Inflammatory macrophage (primary cell): Measurements from ENCODE around the gene PITRM1.

Experiments used
- DNase-seq, 2 donors: peaks; one replicate each; pipeline ENCODE4 v3.0.0-alpha.2; 2020 to 2022

Gene PITRM1

GRCh38 chr10:3139216-3139910 lies 33.2 kb downstream of the PITRM1 start:
- no peak for DNase-seq

GRCh38 chr10:3137958-3138726 lies 34.4 kb downstream of the PITRM1 start:
- no peak for DNase-seq

- no peak for DNase-seq
These were observed 35.6 kb downstream of the PITRM1 start for GRCh38 chr10:3136763-3137611.

DNA sequence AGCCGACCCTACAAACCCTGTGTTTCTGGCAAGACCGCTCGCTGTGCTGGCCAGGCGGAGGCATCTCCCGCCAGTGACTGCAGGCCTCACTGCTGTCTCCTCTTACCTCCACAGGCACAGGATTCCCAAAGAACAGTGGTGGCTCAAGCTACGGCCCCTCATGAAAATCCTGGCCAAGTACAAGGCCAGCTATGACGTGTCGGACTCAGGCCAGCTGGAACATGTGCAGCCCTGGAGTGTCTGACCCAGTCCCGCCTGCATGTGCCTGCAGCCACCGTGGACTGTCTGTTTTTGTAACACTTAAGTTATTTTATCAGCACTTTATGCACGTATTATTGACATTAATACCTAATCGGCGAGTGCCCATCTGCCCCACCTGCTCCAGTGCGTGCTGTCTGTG lies 36.2 kb downstream of the PITRM1 start:
- DNase-seq: no peak

GRCh38 chr10:3135006-3135405 lies 37.6 kb downstream of the PITRM1 start:
- DNase-seq: no peak

DNA sequence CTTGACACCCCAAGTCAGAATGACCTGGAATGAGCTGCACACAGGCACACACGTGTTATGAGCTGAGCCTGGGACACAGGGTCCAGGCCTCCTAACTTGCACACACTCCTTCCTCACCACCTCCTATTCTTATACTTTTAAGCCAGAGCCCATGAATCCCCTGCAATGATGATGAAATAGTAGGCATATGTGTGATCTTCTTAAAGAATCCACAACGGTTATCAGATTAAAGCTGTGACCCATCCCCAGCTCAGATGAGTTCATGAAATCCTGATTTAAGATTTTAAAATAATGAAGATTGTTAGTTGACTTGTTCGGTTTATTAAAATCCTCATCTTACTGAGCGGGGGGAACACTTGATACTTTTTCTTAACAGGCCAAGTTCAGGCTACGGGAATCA lies 38.6 kb downstream of the PITRM1 start:
- no peak for DNase-seq

- no peak for DNase-seq
These were observed 40.3 kb downstream of the PITRM1 start for GRCh38 chr10:3132036-3133025.

DNA sequence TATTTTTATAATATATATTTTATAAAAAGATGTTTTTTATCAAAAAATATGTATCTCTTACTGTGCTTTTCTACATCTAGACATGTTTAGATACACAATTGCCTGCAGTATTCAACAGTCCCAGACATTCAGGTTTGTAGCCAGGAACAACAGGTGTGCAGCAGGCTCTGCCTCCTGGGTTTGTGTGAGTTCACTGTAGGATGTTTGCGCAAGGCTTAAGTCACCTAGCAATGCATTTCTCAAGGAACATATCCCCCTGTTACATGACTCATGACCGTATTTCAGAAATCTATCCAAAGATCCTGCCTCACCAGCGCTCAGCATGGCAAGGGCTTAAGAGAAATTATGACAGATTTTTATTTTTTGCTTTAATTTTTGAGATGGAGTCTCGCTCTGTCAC lies 41.5 kb downstream of the PITRM1 start:
- DNase-seq: no peak

- DNase-seq: no peak
These were observed 42.8 kb downstream of the PITRM1 start for GRCh38 chr10:3129581-3130340.

DNA sequence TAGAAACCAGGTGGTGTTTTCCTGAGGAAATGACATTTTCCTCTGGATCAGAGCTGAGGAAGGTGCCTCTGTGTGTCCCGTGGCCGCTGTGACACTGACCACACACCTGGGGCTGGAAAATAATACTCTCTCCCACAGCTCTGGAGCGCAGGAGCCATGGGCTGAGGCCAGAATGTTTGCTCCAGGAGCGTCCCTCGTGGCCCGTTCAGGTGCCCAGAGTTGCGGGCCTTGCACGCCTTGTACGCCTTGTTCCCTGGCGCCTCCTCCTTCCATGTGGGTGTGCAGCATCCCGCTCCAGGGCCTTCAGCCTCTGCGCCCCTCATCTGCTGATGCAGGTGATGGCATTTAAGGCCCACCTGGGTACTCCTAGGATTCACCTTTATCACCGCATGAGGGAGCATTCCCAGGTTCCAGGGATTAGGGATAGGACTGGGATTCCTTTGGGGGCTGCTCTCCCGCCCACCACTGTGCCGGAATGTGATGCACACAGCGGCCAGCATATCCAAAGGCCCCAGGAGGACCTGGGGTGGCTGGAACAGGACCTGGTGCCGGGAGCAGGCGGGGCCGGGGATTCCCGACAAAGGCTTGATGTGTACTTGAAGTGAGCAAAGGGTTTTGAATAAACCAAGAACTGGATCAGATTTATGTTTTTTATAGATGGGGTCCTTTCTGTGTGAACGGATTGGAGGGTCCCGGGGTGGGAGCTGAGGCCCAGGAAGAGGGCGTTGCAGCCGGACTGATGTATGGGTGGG lies 44.0 kb downstream of the PITRM1 start:
- DNase-seq: no peak

GRCh38 chr10:3127921-3128320 lies 44.7 kb downstream of the PITRM1 start:
- no peak for DNase-seq

GRCh38 chr10:3126741-3127346 lies 45.7 kb downstream of the PITRM1 start:
- DNase-seq: no peak

DNA sequence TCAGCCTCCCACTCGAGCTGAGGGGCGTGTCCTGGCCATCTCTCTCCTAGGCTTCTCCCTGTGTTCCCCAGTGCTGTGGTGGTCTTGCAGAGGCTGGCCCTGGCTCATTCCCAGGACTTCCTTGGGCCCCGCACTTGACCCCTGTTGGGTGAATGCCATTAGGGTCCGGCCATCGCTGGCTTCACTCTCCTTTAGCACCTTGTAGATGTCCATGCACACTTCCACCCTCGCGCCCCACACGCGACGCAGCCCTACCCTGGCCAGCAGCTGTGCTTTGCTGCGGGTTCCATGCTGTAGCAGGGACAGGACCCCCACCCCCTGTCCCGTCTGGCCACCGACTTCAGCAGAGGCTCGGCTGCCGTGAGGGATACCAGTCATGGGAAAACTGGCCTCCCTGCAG lies 46.3 kb downstream of the PITRM1 start:
- DNase-seq: no peak

DNA sequence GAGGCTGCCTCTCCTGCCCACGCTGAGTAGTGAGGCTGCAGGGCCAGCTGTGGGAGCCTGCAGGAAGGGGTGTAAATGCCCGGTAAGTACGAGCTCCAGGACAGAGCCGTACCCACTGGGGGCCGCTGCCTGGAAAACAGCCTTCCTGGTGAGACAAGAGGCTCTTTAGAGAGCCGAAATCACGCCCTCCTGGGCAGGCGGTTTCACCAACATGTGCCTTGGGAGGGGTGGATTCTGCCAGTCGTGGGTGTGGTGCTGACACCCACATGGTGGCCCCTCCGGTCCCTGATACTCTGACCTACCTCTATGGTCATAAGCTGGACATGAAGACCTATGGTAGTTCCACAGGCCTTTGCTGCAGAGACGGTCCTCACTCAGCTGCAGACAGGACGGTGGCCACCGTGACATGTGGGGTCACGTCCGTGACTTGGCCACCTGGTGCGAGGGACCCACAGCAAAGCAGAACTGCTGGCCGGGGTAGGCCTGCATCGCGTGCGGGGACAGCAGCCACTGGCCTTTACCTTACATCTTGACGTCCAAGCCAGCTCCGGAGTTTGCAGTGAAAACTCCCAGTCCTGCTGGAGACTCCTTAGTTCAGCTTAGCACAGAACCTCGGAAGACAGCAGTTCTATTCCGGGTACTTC lies 46.9 kb downstream of the PITRM1 start:
- DNase-seq: no peak

DNA sequence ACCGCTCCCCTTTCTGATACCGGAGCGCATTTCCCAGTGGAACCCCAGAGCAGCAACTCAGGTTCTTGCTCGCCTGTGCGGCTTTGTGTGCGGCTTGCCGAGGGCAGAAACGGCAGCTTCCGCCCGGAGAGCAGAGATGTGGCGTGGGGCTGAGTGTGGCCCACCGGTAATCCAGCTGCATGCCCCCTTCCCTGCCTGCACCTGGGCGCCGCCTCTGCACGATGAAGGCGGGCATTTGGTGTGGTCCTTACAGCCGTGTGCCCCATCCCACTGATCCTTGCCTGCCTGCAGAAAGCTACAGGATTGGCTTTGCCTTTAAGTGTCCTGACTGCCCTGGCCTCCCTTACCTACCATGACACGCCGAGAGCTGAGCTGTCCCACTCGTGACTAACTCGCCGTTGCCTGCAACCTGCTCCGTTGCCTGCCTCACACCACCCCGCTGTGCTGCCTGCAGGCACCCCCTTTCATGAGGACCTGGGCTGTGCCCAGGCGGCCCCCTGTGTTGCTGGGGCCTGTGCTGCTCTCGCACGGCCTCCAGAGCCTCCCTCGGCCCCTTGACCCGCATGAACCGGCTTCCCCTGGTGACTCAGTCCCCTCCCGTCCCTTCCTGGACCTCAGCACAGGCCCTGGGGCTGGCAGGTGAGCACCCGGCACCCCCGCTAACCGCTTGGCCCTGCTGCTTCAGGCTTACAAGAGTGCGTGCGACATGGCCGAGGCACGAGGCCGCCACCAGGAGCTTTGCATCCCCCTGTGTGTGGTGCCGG lies 48.0 kb downstream of the PITRM1 start:
- DNase-seq: no peak

GRCh38 chr10:3123571-3124411 lies 48.8 kb downstream of the PITRM1 start:
- DNase-seq: no peak

DNA sequence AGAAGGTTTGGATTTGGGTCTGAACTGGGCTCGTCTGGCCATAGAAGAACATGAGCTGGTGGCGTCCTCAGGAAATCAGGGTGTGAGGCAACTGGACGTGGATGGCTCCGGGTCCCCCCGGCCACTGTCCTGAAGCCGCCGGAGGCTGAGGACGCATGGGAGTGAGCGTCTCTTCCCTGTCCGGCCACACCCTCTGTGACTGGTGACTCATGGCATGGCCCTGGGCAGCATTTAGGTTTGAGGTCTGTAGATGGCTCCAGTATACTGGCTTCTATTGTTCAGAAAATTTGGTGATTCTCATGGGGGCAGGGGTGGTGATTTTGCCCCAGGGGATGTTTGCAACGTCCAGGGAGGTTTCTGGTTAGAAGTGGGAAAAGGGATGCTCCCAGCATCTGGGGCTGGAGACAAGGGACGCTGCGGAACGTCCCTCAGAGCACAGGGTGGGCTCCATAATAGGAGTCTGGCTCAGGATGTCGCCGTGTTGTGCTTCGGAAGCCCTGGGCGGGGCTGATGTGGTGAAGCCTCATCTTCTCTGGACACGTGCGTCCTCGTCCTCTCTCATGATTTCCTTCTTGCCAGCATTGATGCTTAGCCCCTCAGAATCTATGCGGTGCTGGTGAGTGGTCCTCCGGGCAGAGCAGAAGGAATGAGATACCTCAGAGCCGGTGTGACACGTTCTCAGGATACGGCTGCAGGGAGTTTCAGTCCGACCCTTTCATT lies 49.9 kb downstream of the PITRM1 start:
- no peak for DNase-seq
